GM21381 (cell line): ENCODE measurements around the gene OSBPL8.

Experiments used
- ATAC-seq: cut with Tn5 transposase; IDR thresholded peaks from one replicate; pipeline ENCODE4 v1.9.1; 2021; ENCODE audit warnings: mild to moderate bottlenecking, moderate library complexity; ENCODE audit not compliant: unreplicated experiment

The OSBPL8 gene

GRCh38 chr12:76318773-76319594, 240.6 kb downstream of the OSBPL8 start:
- ATAC-seq = no peak

- no peak for ATAC-seq
These were observed 241.6 kb downstream of the OSBPL8 start for GRCh38 chr12:76317976-76318375.

GRCh38 chr12:76316468-76316867, 243.1 kb downstream of the OSBPL8 start:
- no peak for ATAC-seq

- no peak for ATAC-seq
These were observed 246.3 kb downstream of the OSBPL8 start for GRCh38 chr12:76313299-76313698.

- ATAC-seq = no peak
These were observed 247.3 kb downstream of the OSBPL8 start for GRCh38 chr12:76312315-76312714.

- ATAC-seq = no peak
These were observed 247.8 kb downstream of the OSBPL8 start for GRCh38 chr12:76311796-76312195.

GRCh38 chr12:76310110-76310509, 249.5 kb downstream of the OSBPL8 start:
- ATAC-seq = no peak

- no peak for ATAC-seq
These were observed 250.7 kb downstream of the OSBPL8 start for GRCh38 chr12:76308866-76309265.

GRCh38 chr12:76307083-76307482, 252.5 kb downstream of the OSBPL8 start:
- no peak for ATAC-seq

GRCh38 chr12:76303989-76304460, 255.5 kb downstream of the OSBPL8 start:
- ATAC-seq = no peak

- no peak for ATAC-seq
These were observed 256.2 kb downstream of the OSBPL8 start for GRCh38 chr12:76303365-76303764.
